DND-41 (cell line): ENCODE measurements around the gene HMG20B.

Experiments used
- ATAC-seq: fragments of 200-7000 bp; cut with Tn5 transposase; 3 replicates; pipeline ENCODE4 v1.9.1; 2021; ENCODE audit warnings: low read depth; ENCODE audit not compliant: insufficient read depth
- DNase-seq: peaks from one replicate; pipeline ENCODE4 v3.0.0-alpha.2; 2020
- H2AFZ ChIP-seq: 2 replicates; pipeline ENCODE4 v1.6.0; 2012; ENCODE audit warnings: low read depth, low read length
- H3K27ac ChIP-seq: 2 replicates; pipeline ENCODE4 v1.5.1; 2012; ENCODE audit warnings: low read length, inconsistent platforms
- H3K27me3 ChIP-seq: fragments of 200-600 bp; sonication (generic); 2 replicates; pipeline ENCODE4 v1.6.0; 2012; ENCODE audit warnings: low read length, mild to moderate bottlenecking, inconsistent platforms; ENCODE audit not compliant: insufficient read depth, poor library complexity
- H3K36me3 ChIP-seq: 2 replicates; pipeline ENCODE4 v1.5.1; 2012; ENCODE audit warnings: low read length, inconsistent platforms; ENCODE audit not compliant: insufficient read depth
- H3K4me1 ChIP-seq: 2 replicates; pipeline ENCODE4 v1.5.1; 2012; ENCODE audit warnings: mild to moderate bottlenecking, low read length; ENCODE audit not compliant: insufficient read depth
- H3K4me2 ChIP-seq: 2 replicates; pipeline ENCODE4 v1.6.0; 2012; ENCODE audit warnings: mild to moderate bottlenecking, moderate library complexity, low read length, inconsistent platforms; ENCODE audit not compliant: insufficient read depth
- H3K4me3 ChIP-seq, 2 experiments: fragments of 200-600 bp in 1 of 2; shearing (Covaris generic) in 1 of 2; 2 replicates each; pipeline ENCODE4 v1.5.1; 2012 to 2016; ENCODE audit warnings: inconsistent platforms in 2 of 2, low read length in 2 of 2, mild to moderate bottlenecking in 2 of 2, low read depth in 1 of 2, moderate library complexity in 1 of 2
- H3K79me2 ChIP-seq: 2 replicates; pipeline ENCODE4 v1.6.0; 2012; ENCODE audit warnings: low read length, inconsistent platforms; ENCODE audit not compliant: insufficient read depth
- H3K9ac ChIP-seq: 2 replicates; pipeline ENCODE4 v1.6.0; 2012; ENCODE audit warnings: low read depth, mild to moderate bottlenecking, inconsistent platforms, low read length, moderate library complexity
- H3K9me3 ChIP-seq: 2 replicates; pipeline ENCODE4 v1.5.1; 2012; ENCODE audit warnings: low read length, moderate library complexity, mild to moderate bottlenecking, inconsistent platforms; ENCODE audit not compliant: insufficient read depth, severe bottlenecking
- H4K20me1 ChIP-seq: 2 replicates; pipeline ENCODE4 v1.6.0; 2012; ENCODE audit warnings: low read length; ENCODE audit not compliant: insufficient read depth
- EZH2 ChIP-seq: IDR thresholded peaks from 3 replicates; pipeline ENCODE4 v1.6.1; 2012; ENCODE audit warnings: borderline replicate concordance, low read depth, mild to moderate bottlenecking, moderate library complexity, low read length, inconsistent platforms; ENCODE audit not compliant: severe bottlenecking
- TF ChIP-seq, protein P1 (sequence below): IDR thresholded peaks from 2 replicates; pipeline ENCODE4 v1.5.1; 2012; ENCODE audit warnings: borderline replicate concordance, low read length, moderate library complexity, mild to moderate bottlenecking; ENCODE audit not compliant: poor library complexity, severe bottlenecking; ENCODE audit errors: extremely low read depth

The HMG20B gene

DNA sequence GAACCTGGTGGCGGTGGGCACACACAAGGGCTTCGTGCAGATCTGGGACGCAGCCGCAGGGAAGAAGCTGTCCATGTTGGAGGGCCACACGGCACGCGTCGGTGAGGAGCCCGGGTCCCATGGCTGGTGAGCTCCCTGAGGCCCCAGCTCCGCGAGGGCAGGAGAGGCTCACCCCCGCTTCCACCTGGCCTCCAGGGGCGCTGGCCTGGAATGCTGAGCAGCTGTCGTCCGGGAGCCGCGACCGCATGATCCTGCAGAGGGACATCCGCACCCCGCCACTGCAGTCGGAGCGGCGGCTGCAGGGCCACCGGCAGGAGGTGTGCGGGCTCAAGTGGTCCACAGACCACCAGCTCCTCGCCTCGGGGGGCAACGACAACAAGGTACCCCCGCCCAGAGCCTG lies 41.0 kb upstream of the HMG20B start:
- Histone ChIP-seq H3K9ac (no peak overlapping the region), H2AFZ (no peak overlapping the region), H3K79me2 (no peaks in the 10 kb centered on the region), H3K27me3 (no peaks in the 10 kb centered on the region), H3K27ac (no peak overlapping the region), H3K9me3 (no peaks in the 10 kb centered on the region), H4K20me1 (peaks cover 41% of the 10 kb centered on the region), H3K36me3 (peaks cover 90% of the 10 kb centered on the region), H3K4me1 (no peaks in the 10 kb centered on the region), H3K4me3 (no peak overlapping the region), H3K4me2 (no peak overlapping the region)
- ATAC-seq (no peak), DNase-seq (no peak)
- TF ChIP-seq, protein P1, sequence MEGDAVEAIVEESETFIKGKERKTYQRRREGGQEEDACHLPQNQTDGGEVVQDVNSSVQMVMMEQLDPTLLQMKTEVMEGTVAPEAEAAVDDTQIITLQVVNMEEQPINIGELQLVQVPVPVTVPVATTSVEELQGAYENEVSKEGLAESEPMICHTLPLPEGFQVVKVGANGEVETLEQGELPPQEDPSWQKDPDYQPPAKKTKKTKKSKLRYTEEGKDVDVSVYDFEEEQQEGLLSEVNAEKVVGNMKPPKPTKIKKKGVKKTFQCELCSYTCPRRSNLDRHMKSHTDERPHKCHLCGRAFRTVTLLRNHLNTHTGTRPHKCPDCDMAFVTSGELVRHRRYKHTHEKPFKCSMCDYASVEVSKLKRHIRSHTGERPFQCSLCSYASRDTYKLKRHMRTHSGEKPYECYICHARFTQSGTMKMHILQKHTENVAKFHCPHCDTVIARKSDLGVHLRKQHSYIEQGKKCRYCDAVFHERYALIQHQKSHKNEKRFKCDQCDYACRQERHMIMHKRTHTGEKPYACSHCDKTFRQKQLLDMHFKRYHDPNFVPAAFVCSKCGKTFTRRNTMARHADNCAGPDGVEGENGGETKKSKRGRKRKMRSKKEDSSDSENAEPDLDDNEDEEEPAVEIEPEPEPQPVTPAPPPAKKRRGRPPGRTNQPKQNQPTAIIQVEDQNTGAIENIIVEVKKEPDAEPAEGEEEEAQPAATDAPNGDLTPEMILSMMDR: no peak
- no peak for TF ChIP-seq EZH2

DNA sequence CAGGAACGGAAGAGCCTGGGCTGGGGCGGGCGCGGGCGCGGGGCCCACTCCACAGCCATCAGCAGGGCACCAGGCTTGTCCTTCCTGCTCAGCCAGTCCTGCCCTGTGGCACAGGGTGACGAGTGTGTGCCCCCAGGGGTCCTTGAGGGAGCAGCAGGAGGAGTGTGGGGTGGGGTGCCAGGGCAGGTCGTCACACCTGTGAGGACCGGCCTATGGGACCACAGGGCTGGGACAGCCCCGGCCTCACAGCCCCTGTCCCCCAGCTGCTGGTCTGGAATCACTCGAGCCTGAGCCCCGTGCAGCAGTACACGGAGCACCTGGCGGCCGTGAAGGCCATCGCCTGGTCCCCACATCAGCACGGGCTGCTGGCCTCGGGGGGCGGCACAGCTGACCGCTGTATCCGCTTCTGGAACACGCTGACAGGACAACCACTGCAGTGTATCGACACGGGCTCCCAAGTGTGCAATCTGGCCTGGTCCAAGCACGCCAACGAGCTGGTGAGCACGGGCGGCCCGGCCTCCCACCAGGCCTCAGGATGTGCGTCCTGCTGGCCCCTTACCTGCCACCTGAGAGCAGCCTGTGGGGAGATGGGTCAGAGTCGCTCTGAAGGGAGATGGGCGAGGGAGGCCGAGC lies 40.5 kb upstream of the HMG20B start:
- no peaks in the 10 kb centered on the region for H3K4me1 ChIP-seq
- no peaks in the 10 kb centered on the region for H3K9me3 ChIP-seq
- no peak for DNase-seq
- no peak overlapping the region for H3K4me2 ChIP-seq
- H3K27ac ChIP-seq: no peak overlapping the region
- no peak overlapping the region for H3K9ac ChIP-seq
- TF ChIP-seq, protein P1: no peak
- no peak for TF ChIP-seq EZH2
- ATAC-seq: no peak
- H2AFZ ChIP-seq: no peak overlapping the region
- H4K20me1 ChIP-seq: peaks cover 41% of the 10 kb centered on the region
- peaks cover 85% of the 10 kb centered on the region for H3K36me3 ChIP-seq
- H3K79me2 ChIP-seq: no peaks in the 10 kb centered on the region
- no peaks in the 10 kb centered on the region for H3K27me3 ChIP-seq
- H3K4me3 ChIP-seq: no peak overlapping the region

- Histone ChIP-seq H3K27me3 (no peaks in the 10 kb centered on the region), H3K9me3 (no peaks in the 10 kb centered on the region), H2AFZ (no peak overlapping the region), H3K79me2 (no peaks in the 10 kb centered on the region), H3K36me3 (peaks cover 82% of the 10 kb centered on the region), H3K4me2 (no peak overlapping the region), H3K4me1 (no peaks in the 10 kb centered on the region), H4K20me1 (peaks cover 40% of the 10 kb centered on the region), H3K9ac (no peak overlapping the region), H3K4me3 (no peak overlapping the region), H3K27ac (no peak overlapping the region)
- TF ChIP-seq, protein P1: no peak
- no peak for TF ChIP-seq EZH2
- no peak for ATAC-seq
- no peak for DNase-seq
These were observed 39.7 kb upstream of the HMG20B start for GRCh38 chr19:3533033-3533432.
